Coronary artery (tissue), 2 donors: Measurements from ENCODE around the gene SLC15A2.

ENCODE experiments used
- DNase-seq: peaks from one replicate; pipeline ENCODE4 v3.0.0-alpha.2; 2017; ENCODE audit warnings: low spot score
- H3K27ac ChIP-seq, 2 donors: fragments of 200-600 bp; sonication (generic); one replicate each; pipeline ENCODE4 v1.5.1; 2016 to 2019
- H3K4me3 ChIP-seq: fragments of 200-600 bp; sonication (generic); 2 replicates; pipeline ENCODE4 v1.5.1; 2016; ENCODE audit warnings: mild to moderate bottlenecking, moderate library complexity
- CTCF ChIP-seq: fragments of 200-600 bp; sonication (generic); IDR thresholded peaks from one replicate; pipeline ENCODE4 v1.5.1; 2019; ENCODE audit warnings: antibody characterized with exemption

SLC15A2 gene

DNA sequence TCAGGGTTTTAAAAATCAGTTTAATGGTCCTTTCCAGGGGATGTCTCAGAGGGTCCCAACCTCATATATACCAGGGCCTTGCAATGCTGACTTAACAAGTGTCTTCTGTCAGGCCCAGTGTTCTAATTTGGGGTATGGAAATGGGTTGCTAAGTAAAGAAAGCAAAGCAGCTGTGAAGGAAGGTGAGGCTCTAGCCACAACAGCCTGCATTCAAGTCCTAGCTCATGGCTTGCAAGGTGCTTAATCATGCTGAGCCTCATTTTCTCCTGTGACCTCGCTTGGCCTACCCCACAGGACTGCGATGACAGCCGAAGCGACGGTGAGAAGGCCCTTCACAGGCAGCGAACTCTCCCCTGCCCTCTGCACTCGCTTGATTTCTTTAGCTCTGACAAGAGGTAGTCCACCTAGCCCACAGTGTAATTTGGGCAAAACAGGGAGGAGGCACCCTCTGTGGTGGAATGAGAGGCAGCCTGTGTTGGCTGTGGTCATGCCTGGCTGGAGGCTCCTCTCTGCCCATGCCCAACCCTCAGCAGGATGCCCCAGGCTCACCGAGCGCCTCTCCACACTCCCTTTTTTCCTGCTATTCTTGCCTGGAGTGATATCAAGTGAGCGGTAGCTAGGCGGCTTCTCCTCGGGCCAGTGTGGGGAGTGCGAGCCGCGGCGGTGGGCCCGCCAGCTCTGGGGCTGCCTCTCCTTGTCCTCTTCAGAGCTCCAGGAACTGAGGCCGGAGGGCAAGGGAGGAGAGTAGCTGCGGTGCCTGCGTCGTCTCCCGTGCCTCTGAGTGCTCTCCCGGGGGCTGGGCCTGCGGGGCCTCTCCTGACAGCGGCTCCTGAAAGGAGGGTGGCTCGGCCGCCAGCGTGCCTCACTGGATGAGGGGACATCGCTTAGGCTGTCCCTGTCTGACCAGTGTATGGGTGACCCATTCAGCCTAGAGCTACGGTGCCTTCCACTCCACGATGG is 98.7 kb downstream of the SLC15A2 start:
- Histone ChIP-seq H3K4me3 (no peak overlapping the region), H3K27ac (no peak overlapping the region)
- no peak for DNase-seq
- TF ChIP-seq CTCF: no peak
